HL-60 (cell line): ENCODE data around the gene GOLGA6L10.
"Not testable (repeated sequence)": the region's sequence is repeated elsewhere in the genome, so short reads cannot be mapped to it uniquely, and the experiment has no call there.

Experiments used
- GABPA ChIP-seq: IDR thresholded peaks from 2 replicates; pipeline ENCODE4 v1.6.1; 2012; ENCODE audit warnings: low read depth
- POLR2AphosphoS5 ChIP-seq: IDR thresholded peaks from 2 replicates; pipeline ENCODE4 v1.6.1; 2012; ENCODE audit warnings: low read depth
- TF ChIP-seq, protein P1 (sequence below): IDR thresholded peaks from one replicate; pipeline ENCODE4 v1.5.1; 2011; ENCODE audit warnings: low read length, control low read depth, inconsistent platforms; ENCODE audit not compliant: insufficient read depth
- TF ChIP-seq, protein P2 (sequence below): IDR thresholded peaks from 2 replicates; pipeline ENCODE4 v1.6.1; 2012; ENCODE audit warnings: low read depth; ENCODE audit not compliant: insufficient replicate concordance

DNA sequence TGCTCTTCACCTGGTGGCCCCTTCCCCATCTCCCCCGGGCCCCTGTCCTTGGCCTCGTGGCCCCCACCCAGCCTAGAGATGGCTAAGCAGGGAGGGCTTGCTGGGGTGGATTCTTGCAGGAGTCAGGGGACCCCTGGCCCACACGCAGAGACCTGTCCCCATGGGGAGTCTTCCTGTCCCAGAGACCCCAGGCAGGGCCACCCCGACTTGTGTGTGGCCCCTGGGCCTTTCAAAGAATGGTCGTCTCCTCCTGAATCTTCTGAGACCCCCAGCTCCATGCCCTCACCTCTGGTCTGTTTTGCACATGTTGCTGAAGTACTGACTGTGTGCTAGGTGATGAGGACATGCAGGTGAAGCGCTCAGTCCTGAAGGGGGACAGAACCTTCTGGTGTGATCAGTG is 28.4 kb downstream of the GOLGA6L10 start:
- TF ChIP-seq, protein P1, sequence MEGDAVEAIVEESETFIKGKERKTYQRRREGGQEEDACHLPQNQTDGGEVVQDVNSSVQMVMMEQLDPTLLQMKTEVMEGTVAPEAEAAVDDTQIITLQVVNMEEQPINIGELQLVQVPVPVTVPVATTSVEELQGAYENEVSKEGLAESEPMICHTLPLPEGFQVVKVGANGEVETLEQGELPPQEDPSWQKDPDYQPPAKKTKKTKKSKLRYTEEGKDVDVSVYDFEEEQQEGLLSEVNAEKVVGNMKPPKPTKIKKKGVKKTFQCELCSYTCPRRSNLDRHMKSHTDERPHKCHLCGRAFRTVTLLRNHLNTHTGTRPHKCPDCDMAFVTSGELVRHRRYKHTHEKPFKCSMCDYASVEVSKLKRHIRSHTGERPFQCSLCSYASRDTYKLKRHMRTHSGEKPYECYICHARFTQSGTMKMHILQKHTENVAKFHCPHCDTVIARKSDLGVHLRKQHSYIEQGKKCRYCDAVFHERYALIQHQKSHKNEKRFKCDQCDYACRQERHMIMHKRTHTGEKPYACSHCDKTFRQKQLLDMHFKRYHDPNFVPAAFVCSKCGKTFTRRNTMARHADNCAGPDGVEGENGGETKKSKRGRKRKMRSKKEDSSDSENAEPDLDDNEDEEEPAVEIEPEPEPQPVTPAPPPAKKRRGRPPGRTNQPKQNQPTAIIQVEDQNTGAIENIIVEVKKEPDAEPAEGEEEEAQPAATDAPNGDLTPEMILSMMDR, result not testable (repeated sequence)
- not testable (repeated sequence) for TF ChIP-seq GABPA, POLR2AphosphoS5
- TF ChIP-seq, protein P2, sequence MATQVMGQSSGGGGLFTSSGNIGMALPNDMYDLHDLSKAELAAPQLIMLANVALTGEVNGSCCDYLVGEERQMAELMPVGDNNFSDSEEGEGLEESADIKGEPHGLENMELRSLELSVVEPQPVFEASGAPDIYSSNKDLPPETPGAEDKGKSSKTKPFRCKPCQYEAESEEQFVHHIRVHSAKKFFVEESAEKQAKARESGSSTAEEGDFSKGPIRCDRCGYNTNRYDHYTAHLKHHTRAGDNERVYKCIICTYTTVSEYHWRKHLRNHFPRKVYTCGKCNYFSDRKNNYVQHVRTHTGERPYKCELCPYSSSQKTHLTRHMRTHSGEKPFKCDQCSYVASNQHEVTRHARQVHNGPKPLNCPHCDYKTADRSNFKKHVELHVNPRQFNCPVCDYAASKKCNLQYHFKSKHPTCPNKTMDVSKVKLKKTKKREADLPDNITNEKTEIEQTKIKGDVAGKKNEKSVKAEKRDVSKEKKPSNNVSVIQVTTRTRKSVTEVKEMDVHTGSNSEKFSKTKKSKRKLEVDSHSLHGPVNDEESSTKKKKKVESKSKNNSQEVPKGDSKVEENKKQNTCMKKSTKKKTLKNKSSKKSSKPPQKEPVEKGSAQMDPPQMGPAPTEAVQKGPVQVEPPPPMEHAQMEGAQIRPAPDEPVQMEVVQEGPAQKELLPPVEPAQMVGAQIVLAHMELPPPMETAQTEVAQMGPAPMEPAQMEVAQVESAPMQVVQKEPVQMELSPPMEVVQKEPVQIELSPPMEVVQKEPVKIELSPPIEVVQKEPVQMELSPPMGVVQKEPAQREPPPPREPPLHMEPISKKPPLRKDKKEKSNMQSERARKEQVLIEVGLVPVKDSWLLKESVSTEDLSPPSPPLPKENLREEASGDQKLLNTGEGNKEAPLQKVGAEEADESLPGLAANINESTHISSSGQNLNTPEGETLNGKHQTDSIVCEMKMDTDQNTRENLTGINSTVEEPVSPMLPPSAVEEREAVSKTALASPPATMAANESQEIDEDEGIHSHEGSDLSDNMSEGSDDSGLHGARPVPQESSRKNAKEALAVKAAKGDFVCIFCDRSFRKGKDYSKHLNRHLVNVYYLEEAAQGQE, result not testable (repeated sequence)
